Activated T-cell treated with anti-CD3 and anti-CD28 coated beads, Interleukin-2, amount 50 U/mL, for 24 hours (primary cell): ENCODE data around the gene USP17L20.
"Not testable (repeated sequence)": the region's sequence is repeated elsewhere in the genome, so short reads cannot be mapped to it uniquely, and the experiment has no call there.

Source experiments
- DNase-seq: peaks from one replicate; pipeline ENCODE4 v3.0.0-alpha.2; 2020
- H3K27ac Mint-ChIP-seq: 2 replicates; pipeline ENCODE4 v1.8.0; 2020; ENCODE audit warnings: mild to moderate bottlenecking, mixed read lengths
- H3K27me3 Mint-ChIP-seq: 2 replicates; pipeline ENCODE4 v1.8.0; 2020; ENCODE audit warnings: mixed read lengths
- H3K36me3 Mint-ChIP-seq: 2 replicates; pipeline ENCODE4 v1.8.0; 2020; ENCODE audit warnings: low read depth, mixed read lengths
- H3K4me1 Mint-ChIP-seq: 2 replicates; pipeline ENCODE4 v1.8.0; 2020; ENCODE audit warnings: low read depth, mixed read lengths
- H3K4me3 Mint-ChIP-seq: 2 replicates; pipeline ENCODE4 v1.8.0; 2020; ENCODE audit warnings: mild to moderate bottlenecking, moderate library complexity, mixed read lengths
- H3K9me3 Mint-ChIP-seq: 2 replicates; pipeline ENCODE4 v1.8.0; 2020; ENCODE audit warnings: mixed read lengths

Gene USP17L20

DNA sequence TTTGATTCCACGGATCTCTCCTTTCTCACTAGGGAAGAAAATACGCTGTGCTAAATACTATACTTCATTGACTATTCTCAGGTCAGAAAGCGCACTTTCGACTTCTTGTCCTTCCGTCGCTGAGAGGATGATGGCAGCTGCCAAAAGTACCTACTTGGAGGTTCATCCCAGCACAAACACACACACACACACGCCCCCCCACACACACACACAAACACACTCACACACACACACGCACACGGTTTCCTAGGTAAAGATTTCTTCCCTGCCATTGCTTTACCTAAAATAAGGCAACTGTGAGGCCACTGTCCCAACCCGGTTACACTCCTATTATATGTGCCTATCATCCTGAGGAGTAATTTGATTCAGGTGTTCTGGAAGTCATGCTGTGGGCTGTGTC is 13.8 kb downstream of the USP17L20 start:
- H3K4me3 Mint-ChIP-seq, H3K27ac Mint-ChIP-seq, H3K9me3 Mint-ChIP-seq, H3K4me1 Mint-ChIP-seq, H3K36me3 Mint-ChIP-seq, H3K27me3 Mint-ChIP-seq: not testable (repeated sequence)
- DNase-seq, result peak; percentile 33
